ENCODE results near the gene DLGAP1. TPM values are rescaled to one million over a fixed set of nuclear protein-coding genes. Genes with fewer than 3 reads are reported as not detected.
A peak's percentile ranks its signal among the peaks of the same experiment; 100 is the strongest.

Gene DLGAP1
- total RNA-seq, 1 experiment from 2014 or later = 23.2 TPM

- Histone ChIP-seq H3K14ac (ENCODE audit: insufficient read depth, low read length) (no peak overlapping the region), H2BK12ac (ENCODE audit: insufficient read length, low read depth, low read length) (no peak overlapping the region), H2AK5ac (ENCODE audit: insufficient read length, low read length) (no peak overlapping the region), H4K5ac (ENCODE audit: insufficient read length, low read depth, low read length) (no peak overlapping the region), H3K56ac (ENCODE audit: insufficient read length, low read depth, low read length) (no peak overlapping the region), H3K23ac (ENCODE audit: insufficient read length, low read depth, low read length) (no peak overlapping the region), H2BK15ac (ENCODE audit: low read depth, low read length) (no peak overlapping the region), H3K9me3 (ENCODE audit: control insufficient read depth, low read depth, low read length) (no peaks in the 10 kb centered on the region), H2BK5ac (ENCODE audit: insufficient read length, low read length) (no peak overlapping the region), H3K79me1 (ENCODE audit: insufficient read depth, low read depth, low read length, poor library complexity, severe bottlenecking) (no peaks in the 10 kb centered on the region), H4K8ac (replicated peaks; ENCODE audit: insufficient read length, low read depth, low read length) (no peak overlapping the region), H3K9ac (ENCODE audit: extremely low read depth, insufficient read length, low read length) (no peak overlapping the region), H3K27ac (ENCODE audit: insufficient read length, low read depth, low read length) (no peak overlapping the region), H3K4ac (ENCODE audit: low read depth, low read length) (no peak overlapping the region), H3K79me2 (ENCODE audit: insufficient read depth, low read length) (no peaks in the 10 kb centered on the region), H3K18ac (ENCODE audit: insufficient read length, low read depth, low read length) (no peak overlapping the region), H3K4me2 (ENCODE audit: insufficient read depth, insufficient read length, low read length) (no peak overlapping the region), H3T11ph (ENCODE audit: low read length) (no peak overlapping the region), H2AFZ (ENCODE audit: low read length) (no peak overlapping the region), H4K20me1 (ENCODE audit: control insufficient read depth, insufficient read depth, insufficient read length) (no peaks in the 10 kb centered on the region), H3K23me2 (ENCODE audit: insufficient read length, low read depth, low read length, poor library complexity, severe bottlenecking) (no peaks in the 10 kb centered on the region), H3K4me1 (ENCODE audit: insufficient read depth, low read length) (no peaks in the 10 kb centered on the region), H4K91ac (ENCODE audit: insufficient read length, low read depth, low read length) (no peak overlapping the region), H2BK120ac (ENCODE audit: low read depth, low read length, poor library complexity, severe bottlenecking) (no peak overlapping the region), H2BK20ac (ENCODE audit: low read depth, low read length, poor library complexity, severe bottlenecking) (no peak overlapping the region), H3K27me3 (ENCODE audit: insufficient read depth, low read length) (no peaks in the 10 kb centered on the region)
- peaks cover 11 to 18% of the 10 kb centered on the region in 2 experiments for H3K4me1 Mint-ChIP-seq
- peaks cover 3 to 7% of the 10 kb centered on the region in 2 experiments for H3K9me3 Mint-ChIP-seq
- DNase-seq = no peak
- H3K36me3 Mint-ChIP-seq (ENCODE audit: insufficient read depth in 1 of 3, low read depth in 3 of 3) = peaks cover 8 to 12% (median 11%) of the 10 kb centered on the region in 3 experiments
- no peak for TF ChIP-seq CTCF (conservative IDR thresholded peaks at IDR 0.05)
- no peaks in the 10 kb centered on the region for H3K27me3 Mint-ChIP-seq (ENCODE audit: low read depth)
- H3K27ac Mint-ChIP-seq = peak overlapping the region in 1 of 3 experiments; percentile 69; a peak in 1 of 7 replicates
- no peak overlapping the region for H3K4me3 Mint-ChIP-seq
- no CpG with 5 or more reads among the region's 1 CpG for WGBS (ENCODE audit: extremely low coverage, insufficient read length, low lambda C conversion rate)
These were observed 764.4 kb downstream of the DLGAP1 start for GRCh38 chr18:3690764-3691066.
